Anterior cingulate cortex (tissue), 58 donors: ENCODE data around the gene MAP4K4.

Source experiments
- DNase-seq, 58 donors: peaks; one replicate each; lab custom pipeline; 2025; lab: John Stamatoyannopoulos, UW

MAP4K4 gene

DNA sequence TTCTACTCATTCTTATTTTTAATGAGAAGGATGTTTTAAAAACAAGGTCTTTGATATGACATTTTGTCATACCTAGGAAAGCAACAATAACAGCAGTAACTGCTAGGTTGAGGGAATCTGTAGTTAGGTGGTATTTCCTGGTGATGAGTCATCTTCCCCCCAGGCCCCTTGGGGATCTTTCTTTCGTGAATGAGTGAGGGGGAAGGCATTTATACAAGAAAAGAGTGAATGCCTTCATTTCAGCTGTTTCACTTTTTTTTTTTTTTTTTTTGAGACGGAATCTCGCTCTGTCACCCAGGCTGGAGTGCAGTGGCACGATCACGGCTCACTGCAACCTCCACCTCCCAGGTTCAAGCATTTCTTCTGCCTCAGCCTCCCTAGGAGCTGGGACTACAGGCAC is 108.6 kb downstream of the MAP4K4 start:
- no peak for DNase-seq

GRCh38 chr2:101806701-101807100 is 109.2 kb downstream of the MAP4K4 start:
- no peak for DNase-seq

DNA sequence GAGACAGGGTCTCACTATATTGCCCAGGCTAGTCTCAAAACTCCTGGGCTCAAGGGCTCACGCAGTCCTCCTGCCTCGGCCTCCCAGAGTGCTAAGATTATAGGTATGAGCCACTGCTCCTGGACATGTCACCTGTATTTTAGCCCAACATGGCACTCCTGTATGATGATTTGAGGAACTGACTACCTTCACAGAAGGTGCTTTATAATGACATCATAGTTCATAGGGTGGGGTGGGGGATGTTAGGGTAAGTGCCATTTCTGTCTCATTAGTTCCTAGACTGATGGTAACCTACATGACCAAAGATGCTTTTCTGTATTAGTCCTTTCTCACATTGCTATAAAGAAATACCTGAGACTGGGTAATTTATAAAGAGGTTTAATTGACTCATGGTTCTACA is 109.7 kb downstream of the MAP4K4 start:
- no peak for DNase-seq

DNA sequence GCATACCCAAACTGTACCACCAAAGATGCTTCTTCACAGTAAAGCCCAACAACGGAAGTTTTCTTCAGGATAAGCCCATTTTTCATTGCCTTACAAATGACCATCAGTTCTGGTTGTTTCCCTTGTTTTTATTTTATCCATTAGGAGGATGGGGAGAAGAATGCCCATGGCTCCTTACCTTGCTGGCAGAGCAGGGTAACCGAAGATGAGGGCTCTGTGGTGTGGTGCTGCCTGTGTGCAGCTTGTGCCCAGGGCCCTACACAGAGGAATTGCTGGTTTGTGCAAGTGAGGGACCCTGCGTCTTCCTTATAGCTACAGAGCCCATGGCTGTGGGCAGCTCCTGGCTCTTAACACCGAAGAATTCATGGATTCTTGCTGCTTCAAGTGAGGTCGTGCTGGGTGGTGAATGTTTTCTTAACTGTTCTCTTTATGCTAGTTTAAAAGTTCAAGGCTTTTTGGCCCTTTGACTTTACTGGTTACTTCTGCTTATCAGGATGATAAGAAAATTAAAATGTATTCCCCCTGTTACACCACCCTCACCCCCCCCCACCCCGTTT is 110.6 kb downstream of the MAP4K4 start:
- DNase-seq = no peak

GRCh38 chr2:101809698-101810097 is 112.2 kb downstream of the MAP4K4 start:
- DNase-seq = no peak

- no peak for DNase-seq
Measured at GRCh38 chr2:101811226-101812015, 113.9 kb downstream of the MAP4K4 start.

GRCh38 chr2:101812226-101812625 is 114.7 kb downstream of the MAP4K4 start:
- DNase-seq = no peak

- no peak for DNase-seq
Measured at GRCh38 chr2:101814752-101815151, 117.2 kb downstream of the MAP4K4 start.

DNA sequence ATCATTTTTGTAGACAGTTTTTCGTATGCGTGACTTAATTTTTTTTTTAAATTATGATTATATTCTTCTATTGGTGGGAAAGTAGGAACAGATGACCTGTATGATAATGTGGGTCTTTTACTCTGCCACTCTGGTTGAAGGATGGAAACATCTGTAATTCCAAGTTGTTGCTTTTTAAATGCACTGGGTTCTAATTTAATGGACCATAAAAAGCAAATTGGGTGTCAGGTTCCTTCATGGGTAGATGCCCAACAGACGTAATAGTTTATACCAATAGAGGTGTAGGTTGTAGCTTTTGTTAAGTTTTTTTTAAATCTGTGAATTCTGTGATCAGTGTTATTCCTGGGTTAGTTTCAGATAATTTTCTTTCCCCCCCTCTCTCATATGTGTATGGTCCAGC is 117.6 kb downstream of the MAP4K4 start:
- DNase-seq = no peak

- DNase-seq = no peak
Measured at GRCh38 chr2:101815739-101816391, 118.4 kb downstream of the MAP4K4 start.

GRCh38 chr2:101816598-101816997 is 119.1 kb downstream of the MAP4K4 start:
- DNase-seq = no peak

GRCh38 chr2:101817481-101817880 is 120.0 kb downstream of the MAP4K4 start:
- peak in 1 of 58 donors; percentile 27 for DNase-seq

DNA sequence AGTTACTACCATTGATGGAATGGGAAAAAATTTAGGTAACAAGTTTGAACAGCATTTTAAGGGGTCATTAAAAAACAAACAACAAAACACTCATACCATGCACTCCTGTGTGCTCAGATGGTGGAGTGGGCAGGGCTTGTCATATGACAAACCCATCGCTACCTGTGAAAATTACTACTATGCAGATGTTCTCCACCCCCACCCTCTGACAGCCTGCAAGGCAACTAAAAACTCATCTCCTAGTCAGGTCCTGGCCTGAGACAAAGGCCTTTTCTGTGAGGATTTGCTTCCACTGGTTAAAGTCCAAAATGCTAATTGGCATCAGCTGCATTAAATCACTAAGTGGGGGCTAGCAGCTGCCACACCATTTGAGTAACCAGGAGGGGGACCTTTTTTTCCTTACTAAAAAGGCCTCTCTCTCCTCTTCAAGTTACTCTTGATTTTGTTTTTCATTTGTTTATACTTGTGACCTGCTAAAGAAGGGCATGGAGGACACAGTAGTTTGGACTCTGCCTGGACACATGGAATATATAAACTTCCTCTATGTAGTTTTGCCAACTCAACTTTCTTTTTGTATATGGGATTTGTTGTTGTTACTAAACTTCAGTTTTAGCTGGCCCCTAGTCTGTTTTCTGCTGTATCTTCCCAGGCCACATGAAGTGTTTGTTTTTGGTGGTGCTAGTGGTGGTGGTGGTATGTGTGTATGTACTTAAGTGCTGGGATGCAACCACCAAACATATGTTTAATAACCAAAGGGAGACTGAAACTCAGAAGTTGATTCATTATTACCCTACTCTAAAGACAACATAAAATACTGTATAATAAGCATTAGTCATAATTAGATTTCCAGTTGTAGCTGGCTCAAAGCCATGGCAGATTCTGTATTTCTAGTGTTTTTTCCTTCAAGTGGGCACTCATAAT is 121.3 kb downstream of the MAP4K4 start:
- DNase-seq = peak in 26 of 58 donors; percentile 13 to 85 (median 50)

DNA sequence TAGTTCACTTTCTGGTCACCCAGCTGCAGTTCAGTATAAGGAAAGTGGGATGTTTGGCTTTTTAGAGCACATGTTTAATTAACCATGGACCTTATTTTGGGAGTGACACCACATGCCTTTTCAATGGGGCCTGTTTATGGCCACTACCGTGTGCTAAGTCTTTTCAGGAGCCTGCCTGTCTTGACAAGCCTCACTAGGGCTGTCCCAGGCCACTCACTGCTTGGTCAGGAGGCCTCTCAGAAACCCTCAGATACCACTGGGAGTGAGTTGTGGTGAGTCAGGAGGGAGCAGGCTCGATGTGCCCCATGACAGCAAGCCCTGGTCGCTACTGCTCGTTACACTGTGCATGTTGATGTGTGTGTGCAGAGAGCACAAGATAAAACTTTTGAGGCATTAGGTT is 123.0 kb downstream of the MAP4K4 start:
- peak in 1 of 58 donors; percentile 37 for DNase-seq

- DNase-seq = no peak
Measured at GRCh38 chr2:101821059-101821805, 123.7 kb downstream of the MAP4K4 start.

GRCh38 chr2:101821828-101822458 is 124.4 kb downstream of the MAP4K4 start:
- no peak for DNase-seq

GRCh38 chr2:101823347-101823791 is 125.9 kb downstream of the MAP4K4 start:
- peak in 24 of 58 donors; percentile 5 to 68 (median 40) for DNase-seq

GRCh38 chr2:101823859-101824258 is 126.4 kb downstream of the MAP4K4 start:
- no peak for DNase-seq

- DNase-seq = no peak
Measured at GRCh38 chr2:101826716-101827115, 129.2 kb downstream of the MAP4K4 start.
